Stimulated activated CD8-positive, alpha-beta memory T cell treated with anti-CD3 and anti-CD28 coated beads, Interleukin-15, amount 100 ng/mL, for 24 hours (primary cell): ENCODE results near the gene DLG2.

ENCODE experiments used
- DNase-seq: peaks from one replicate; pipeline ENCODE4 v3.0.0-alpha.2; 2020; ENCODE audit warnings: low read depth

The DLG2 gene

GRCh38 chr11:83521647-83522596 lies 2105.2 kb downstream of the DLG2 start:
- DNase-seq: no peak

GRCh38 chr11:83520849-83521248 lies 2106.3 kb downstream of the DLG2 start:
- no peak for DNase-seq

GRCh38 chr11:83511646-83512045 lies 2115.5 kb downstream of the DLG2 start:
- DNase-seq: no peak

- DNase-seq: no peak
These were observed 2116.3 kb downstream of the DLG2 start for GRCh38 chr11:83510530-83511460.

GRCh38 chr11:83508804-83509203 lies 2118.3 kb downstream of the DLG2 start:
- no peak for DNase-seq

GRCh38 chr11:83502041-83502440 lies 2125.1 kb downstream of the DLG2 start:
- DNase-seq: no peak

GRCh38 chr11:83493917-83494316 lies 2133.2 kb downstream of the DLG2 start:
- no peak for DNase-seq

GRCh38 chr11:83493034-83493433 lies 2134.1 kb downstream of the DLG2 start:
- no peak for DNase-seq

GRCh38 chr11:83483808-83484207 lies 2143.3 kb downstream of the DLG2 start:
- DNase-seq: no peak

- DNase-seq: no peak
These were observed 2146.3 kb downstream of the DLG2 start for GRCh38 chr11:83480811-83481210.

- DNase-seq: no peak
These were observed 2146.9 kb downstream of the DLG2 start for GRCh38 chr11:83480251-83480650.

GRCh38 chr11:83477772-83478171 lies 2149.4 kb downstream of the DLG2 start:
- no peak for DNase-seq

- DNase-seq: no peak
These were observed 2151.4 kb downstream of the DLG2 start for GRCh38 chr11:83475760-83476159.

GRCh38 chr11:83473743-83474142 lies 2153.4 kb downstream of the DLG2 start:
- DNase-seq: no peak

GRCh38 chr11:83472806-83473205 lies 2154.3 kb downstream of the DLG2 start:
- DNase-seq: no peak

GRCh38 chr11:83471831-83472727 lies 2155.1 kb downstream of the DLG2 start:
- DNase-seq: no peak

- DNase-seq: no peak
These were observed 2159.3 kb downstream of the DLG2 start for GRCh38 chr11:83467837-83468236.

- DNase-seq: no peak
These were observed 2162.8 kb downstream of the DLG2 start for GRCh38 chr11:83464160-83464944.

GRCh38 chr11:83459798-83460197 lies 2167.3 kb downstream of the DLG2 start:
- no peak for DNase-seq

GRCh38 chr11:83456566-83456965 lies 2170.6 kb downstream of the DLG2 start:
- DNase-seq: no peak

GRCh38 chr11:83456075-83456474 lies 2171.1 kb downstream of the DLG2 start:
- DNase-seq: no peak
